OCI-LY1 (cell line): ENCODE results near the gene SERINC5.

Source experiments
- CTCF ChIP-seq: fragments of 200-600 bp; sonication (generic), shearing (Covaris generic); IDR thresholded peaks from 2 replicates; pipeline ENCODE4 v1.5.1; 2017; ENCODE audit warnings: mild to moderate bottlenecking, antibody characterized with exemption, low read length, moderate library complexity, mixed read lengths
- EZH2 ChIP-seq: fragments of 200-600 bp; sonication (generic), shearing (Covaris generic); IDR thresholded peaks from 2 replicates; pipeline ENCODE4 v1.8.0; 2017; ENCODE audit warnings: borderline replicate concordance, mixed run types, mild to moderate bottlenecking, antibody characterized with exemption, low read length, moderate library complexity, mixed read lengths

- TF ChIP-seq CTCF, result no peak
- no peak for TF ChIP-seq EZH2
Observed at GRCh38 chr5:80289320-80289719, 33.5 kb upstream of the SERINC5 start.
